GM18502 (cell line): ENCODE measurements around the gene ART1.
"Not testable (repeated sequence)": the region's sequence is repeated elsewhere in the genome, so short reads cannot be mapped to it uniquely, and the experiment has no call there.

Experiments
- ATAC-seq: cut with Tn5 transposase; IDR thresholded peaks from one replicate; pipeline ENCODE4 v1.9.1; 2021; ENCODE audit warnings: mild to moderate bottlenecking; ENCODE audit not compliant: unreplicated experiment, poor library complexity

The ART1 gene

GRCh38 chr11:3627291-3627690 lies 17.6 kb upstream of the ART1 start:
- no peak for ATAC-seq

GRCh38 chr11:3631331-3631730 lies 13.6 kb upstream of the ART1 start:
- ATAC-seq, result no peak

GRCh38 chr11:3632070-3632660 lies 12.8 kb upstream of the ART1 start:
- no peak for ATAC-seq

- ATAC-seq, result no peak
Observed at GRCh38 chr11:3635641-3636375, 9.1 kb upstream of the ART1 start.

- no peak for ATAC-seq
Observed at GRCh38 chr11:3637201-3637600, 7.7 kb upstream of the ART1 start.

- ATAC-seq, result no peak
Observed at GRCh38 chr11:3638513-3638912, 6.4 kb upstream of the ART1 start.

GRCh38 chr11:3639841-3640240 lies 5.1 kb upstream of the ART1 start:
- no peak for ATAC-seq

- no peak for ATAC-seq
Observed at GRCh38 chr11:3641191-3641590, 3.7 kb upstream of the ART1 start.

GRCh38 chr11:3641701-3642070 lies 3.2 kb upstream of the ART1 start, which contains the start of gene ART5:
ART5 (minus strand) TSS chr11:3641992; CDS start chr11:3641862, 130 bp downstream.
- ATAC-seq, result no peak

GRCh38 chr11:3642071-3642951 lies 2.6 kb upstream of the ART1 start:
- ATAC-seq, result peak; percentile 69

- not testable (repeated sequence) for ATAC-seq
Observed at GRCh38 chr11:3643102-3643546, 1.8 kb upstream of the ART1 start.

- ATAC-seq, result no peak
Observed at GRCh38 chr11:3645552-3645951, 624 bp downstream of the ART1 start.

GRCh38 chr11:3648843-3649242 lies 3.9 kb downstream of the ART1 start:
- not testable (repeated sequence) for ATAC-seq

- not testable (repeated sequence) for ATAC-seq
Observed at GRCh38 chr11:3649374-3649773, 4.4 kb downstream of the ART1 start.

- not testable (repeated sequence) for ATAC-seq
Observed at GRCh38 chr11:3652514-3652913, 7.6 kb downstream of the ART1 start.

- no peak for ATAC-seq
Observed at GRCh38 chr11:3655547-3655946, 10.6 kb downstream of the ART1 start.

- ATAC-seq, result not testable (repeated sequence)
Observed at GRCh38 chr11:3657331-3657730, 12.4 kb downstream of the ART1 start.

- ATAC-seq, result no peak
Observed at GRCh38 chr11:3658252-3658651, 13.3 kb downstream of the ART1 start.

GRCh38 chr11:3659595-3660515 lies 14.9 kb downstream of the ART1 start:
- no peak for ATAC-seq

- ATAC-seq, result no peak
Observed at GRCh38 chr11:3660960-3661359, 16.0 kb downstream of the ART1 start.
